Sigmoid colon (tissue), 7 donors: ENCODE results near the gene GET3. TPM values are rescaled to one million over a fixed set of nuclear protein-coding genes. Genes with fewer than 3 reads are reported as not detected.

Experiments
- DNase-seq: peaks from one replicate; pipeline ENCODE4 v3.0.0-alpha.2; 2019
- H3K27ac ChIP-seq, 4 donors: fragments of 200-600 bp; sonication (generic); one replicate each; pipeline ENCODE4 v1.5.1; 2016 to 2019; ENCODE audit warnings: mild to moderate bottlenecking in 1 of 4
- H3K27me3 ChIP-seq, 3 donors: fragments of 200-600 bp; sonication (generic); one replicate each; pipeline ENCODE4 v1.5.1; 2019; ENCODE audit warnings: mild to moderate bottlenecking in 1 of 3
- H3K36me3 ChIP-seq, 4 donors: fragments of 200-600 bp; sonication (generic); one replicate each; pipeline ENCODE4 v1.5.1; 2016 to 2019
- H3K4me1 ChIP-seq, 4 donors: fragments of 200-600 bp; sonication (generic); one replicate each; pipeline ENCODE4 v1.5.1; 2017 to 2019
- H3K4me3 ChIP-seq, 4 donors: fragments of 200-600 bp; sonication (generic); one replicate each; pipeline ENCODE4 v1.5.1; 2017 to 2019; ENCODE audit warnings: mild to moderate bottlenecking in 2 of 4, moderate library complexity in 1 of 4
- H3K9me3 ChIP-seq, 4 donors: fragments of 200-600 bp in 3 of 4; sonication (generic) in 3 of 4; one replicate each; pipeline versions ENCODE4 v1.5.1 to v1.6.1; 2013 to 2019
- EP300 ChIP-seq, 4 donors: sonication (generic); formaldehyde crosslinking; IDR thresholded peaks; one replicate each; pipeline ENCODE4 v1.6.1; 2017; ENCODE audit warnings: antibody characterized with exemption in 4 of 4
- POLR2A ChIP-seq, 2 donors: fragments of 450-650 bp; IDR thresholded peaks; one replicate each; pipeline ENCODE4 v1.6.1; 2016; ENCODE audit warnings: antibody characterized with exemption in 2 of 2, mild to moderate bottlenecking in 2 of 2, moderate library complexity in 2 of 2
- POLR2AphosphoS5 ChIP-seq, 4 donors: sonication (generic); formaldehyde crosslinking; IDR thresholded peaks; one replicate each; pipeline ENCODE4 v1.6.1; 2017; ENCODE audit warnings: antibody characterized with exemption in 4 of 4
- WGBS, 2 donors: extraction: QIAGEN DNeasy Blood & Tissue Kit; methylation state at CpG; one replicate each; pipeline ENCODE4 v1.1.7; 2013; 5-methylcytosine and 5-hydroxymethylcytosine counted together
- intact Hi-C: fragments of 100-400 bp; cut with DNase I; formaldehyde crosslinking; loops from one replicate; pipeline ENCODE4 v1.15.1; 2023
- polyA plus RNA-seq, 3 donors: library from polyadenylated mRNA; stranded (reverse); fragments of 200-250 nt; gene quantifications; one replicate each; pipeline ENCODE4 v1.2.3, GENCODE V29; 2013
- total RNA-seq, 4 donors: library from RNA; depleted of rRNA; stranded (reverse); fragments of >200 nt; gene quantifications; one replicate each; pipeline ENCODE4 v1.1.0, GENCODE V29; 2016
- TF ChIP-seq, protein P1 (sequence below), 4 experiments: fragments of 450-650 bp in 3 of 4; fragments of 200-600 bp in 1 of 4; IDR thresholded peaks; one replicate each; pipeline ENCODE4 v1.5.1; 2016 to 2019; ENCODE audit warnings: antibody characterized with exemption in 4 of 4, mild to moderate bottlenecking in 3 of 4, moderate library complexity in 2 of 4
- donor health status: healthy with polysubstance abuse.
- donor health status: Bipolar disorder and iron deficiency.
- donor health status: healthy.

The GET3 gene
- total and polyA plus RNA-seq, 7 donors: 34.6 to 121 (median 59.4) TPM

DNA sequence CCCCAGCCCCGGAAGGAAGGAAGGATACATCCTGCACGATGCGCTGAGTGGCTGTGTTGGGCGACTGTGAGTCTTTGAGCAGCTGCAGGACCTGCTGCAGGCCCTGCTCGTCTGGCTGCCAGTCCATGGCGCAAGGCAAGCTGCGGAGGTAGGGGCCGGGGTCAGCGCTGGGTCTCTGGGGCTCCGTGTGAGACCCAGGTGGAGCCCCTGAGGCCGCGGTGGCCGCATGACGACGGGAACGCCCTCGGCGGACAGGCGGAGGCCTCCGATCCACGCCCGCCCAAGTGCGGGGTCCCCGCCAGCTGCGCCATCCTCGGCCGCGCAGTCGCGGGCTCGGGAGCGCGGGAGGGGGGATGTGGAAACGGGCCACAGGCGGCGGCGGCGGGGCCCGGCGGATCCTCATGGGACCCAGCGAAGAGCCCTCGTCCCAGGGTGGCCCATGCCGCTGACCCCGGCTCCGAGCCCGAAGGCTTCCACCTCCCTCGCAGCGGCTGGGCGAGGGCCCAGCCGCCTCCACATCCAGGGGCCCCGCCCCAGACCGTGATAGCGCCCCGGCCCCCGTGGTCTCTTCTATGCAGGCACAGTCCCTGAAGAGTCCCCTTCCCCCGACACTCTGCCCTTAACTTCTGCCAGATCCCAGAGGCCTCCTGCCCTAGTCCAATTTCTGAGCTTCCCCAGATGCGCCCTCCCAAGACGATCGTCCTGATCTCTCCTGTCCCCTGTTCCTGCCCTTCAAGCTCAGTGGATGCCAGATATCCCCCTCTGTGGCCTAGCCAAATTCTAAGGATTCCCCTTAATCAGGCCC lies 16.2 kb upstream of the GET3 start:
- TF ChIP-seq EP300 (IDR thresholded peaks at IDR 0.05): no peak
- no peak for TF ChIP-seq POLR2A (IDR thresholded peaks at IDR 0.05)
- TF ChIP-seq POLR2AphosphoS5 (IDR thresholded peaks at IDR 0.05): no peak
- TF ChIP-seq, protein P1, sequence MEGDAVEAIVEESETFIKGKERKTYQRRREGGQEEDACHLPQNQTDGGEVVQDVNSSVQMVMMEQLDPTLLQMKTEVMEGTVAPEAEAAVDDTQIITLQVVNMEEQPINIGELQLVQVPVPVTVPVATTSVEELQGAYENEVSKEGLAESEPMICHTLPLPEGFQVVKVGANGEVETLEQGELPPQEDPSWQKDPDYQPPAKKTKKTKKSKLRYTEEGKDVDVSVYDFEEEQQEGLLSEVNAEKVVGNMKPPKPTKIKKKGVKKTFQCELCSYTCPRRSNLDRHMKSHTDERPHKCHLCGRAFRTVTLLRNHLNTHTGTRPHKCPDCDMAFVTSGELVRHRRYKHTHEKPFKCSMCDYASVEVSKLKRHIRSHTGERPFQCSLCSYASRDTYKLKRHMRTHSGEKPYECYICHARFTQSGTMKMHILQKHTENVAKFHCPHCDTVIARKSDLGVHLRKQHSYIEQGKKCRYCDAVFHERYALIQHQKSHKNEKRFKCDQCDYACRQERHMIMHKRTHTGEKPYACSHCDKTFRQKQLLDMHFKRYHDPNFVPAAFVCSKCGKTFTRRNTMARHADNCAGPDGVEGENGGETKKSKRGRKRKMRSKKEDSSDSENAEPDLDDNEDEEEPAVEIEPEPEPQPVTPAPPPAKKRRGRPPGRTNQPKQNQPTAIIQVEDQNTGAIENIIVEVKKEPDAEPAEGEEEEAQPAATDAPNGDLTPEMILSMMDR (IDR thresholded peaks at IDR 0.05): no peak
- intact Hi-C loops: no loop called here
- H3K27ac ChIP-seq: peak overlapping the region; percentile 93 to 98 (median 95)
- H3K27me3 ChIP-seq: no peaks in the 10 kb centered on the region
- peak overlapping the region; percentile 54 to 98 (median 77) for H3K4me3 ChIP-seq
- no peak for DNase-seq
- WGBS, 2 donors: 13% methylated on average over 59 of the region's 59 CpGs
- H3K36me3 ChIP-seq: peaks cover 7 to 33% (median 11%) of the 10 kb centered on the region in 4 donors
- peaks cover 0 to 49% (median 44%) of the 10 kb centered on the region in 4 donors for H3K4me1 ChIP-seq
- no peaks in the 10 kb centered on the region for H3K9me3 ChIP-seq

DNA sequence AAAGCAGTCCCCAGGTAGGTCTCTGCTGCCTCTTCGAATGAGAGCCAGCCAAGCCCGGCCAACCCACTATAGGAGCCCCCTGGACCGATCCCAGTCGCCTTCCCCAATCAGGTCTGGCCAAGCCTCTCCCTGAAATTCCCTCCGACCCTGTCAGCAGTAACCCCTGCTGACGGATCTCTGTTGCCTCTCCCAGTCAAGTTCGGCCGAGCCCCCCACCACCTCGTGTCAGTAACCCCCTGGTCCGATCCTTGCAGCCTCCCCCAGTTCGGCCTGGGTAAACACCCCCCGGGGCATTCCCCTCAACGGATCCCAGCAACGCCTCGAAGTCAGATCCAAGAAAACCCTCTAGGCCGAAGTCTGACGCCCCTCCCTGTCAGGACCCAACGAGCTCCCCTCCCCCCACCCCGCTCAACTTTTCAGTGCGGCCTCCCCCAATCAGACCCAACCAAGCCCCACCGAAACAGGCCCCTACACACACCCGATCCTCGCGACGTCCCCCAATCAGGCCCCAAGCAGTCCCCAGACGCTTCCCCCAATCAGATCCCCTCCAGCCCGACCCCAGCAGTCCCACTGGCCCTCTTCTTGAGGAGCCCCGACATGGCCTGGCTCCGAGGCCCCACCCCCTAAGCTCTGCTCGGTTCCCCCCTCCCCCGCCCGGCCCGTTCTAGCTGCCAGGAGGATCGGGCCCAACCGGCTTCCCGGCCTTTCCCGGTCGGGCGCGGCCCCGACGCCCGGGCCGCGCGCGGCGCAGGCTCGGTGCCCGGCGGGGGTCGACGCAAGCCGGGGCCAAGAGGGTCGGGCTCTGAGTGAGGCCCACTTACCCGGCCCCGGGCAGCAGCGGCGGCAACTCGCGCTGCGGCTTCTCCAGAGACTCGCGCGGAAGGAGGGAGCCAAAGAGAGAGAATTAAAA lies 15.4 kb upstream of the GET3 start:
- H3K4me3 ChIP-seq: peak overlapping the region; percentile 54 to 98 (median 77)
- DNase-seq: peak; percentile 90
- 0 to 1% methylated on average over 65 of the region's 65 CpGs for WGBS, 2 donors
- intact Hi-C loops: loop anchor here (2.0 kb wide), 1 partner anchor 41 kb away; the partner anchor contains the start of gene DHPS
- TF ChIP-seq, protein P1 (IDR thresholded peaks at IDR 0.05): no peak
- no peaks in the 10 kb centered on the region for H3K27me3 ChIP-seq
- H3K9me3 ChIP-seq: no peaks in the 10 kb centered on the region
- H3K36me3 ChIP-seq: peaks cover under 1 to 24% (median 11%) of the 10 kb centered on the region in 4 donors
- H3K27ac ChIP-seq: peak overlapping the region; percentile 93 to 98 (median 95)
- H3K4me1 ChIP-seq: peaks cover 0 to 49% (median 44%) of the 10 kb centered on the region in 4 donors

DNA sequence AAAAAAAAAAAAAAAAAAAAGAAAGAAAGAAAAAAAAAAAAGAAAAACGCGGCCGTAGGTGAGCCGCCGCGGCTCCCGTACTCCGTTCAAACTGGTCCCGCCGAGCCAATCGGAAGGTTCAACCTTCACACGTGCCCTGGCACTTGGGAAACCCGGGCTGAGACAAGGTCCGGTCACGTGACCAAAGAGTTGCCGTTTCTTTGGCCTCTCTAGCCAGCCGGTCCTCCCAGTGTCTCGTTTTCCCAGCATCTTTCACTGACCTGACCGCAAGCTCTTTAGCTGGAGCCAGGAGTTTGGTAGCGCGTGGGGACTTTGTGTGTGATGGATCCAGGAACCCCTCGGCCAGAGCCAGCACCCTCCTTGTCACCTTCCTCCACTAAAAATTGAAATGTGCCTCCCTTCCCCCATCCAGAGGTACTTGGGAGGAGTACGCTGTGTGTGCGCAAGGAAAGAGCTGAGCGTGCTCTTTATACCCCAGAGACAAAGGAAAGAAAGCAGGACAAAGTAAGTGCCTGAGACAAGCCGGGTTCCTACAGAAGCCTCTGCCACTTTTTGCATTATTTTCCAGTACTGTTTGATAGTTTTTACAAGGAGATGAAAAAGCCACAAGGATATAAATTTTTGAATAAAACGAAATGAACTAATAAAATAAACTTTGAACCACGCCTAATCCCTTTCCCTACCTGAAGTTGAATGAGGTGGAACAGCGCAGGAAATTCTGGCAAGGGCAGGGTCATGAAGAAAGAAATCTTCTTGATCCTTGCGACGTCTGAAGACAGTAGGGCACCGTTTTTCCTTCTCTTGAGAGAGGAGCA lies 14.5 kb upstream of the GET3 start:
- DNase-seq: peak; percentile 99
- H3K36me3 ChIP-seq: peaks cover 0 to 18% (median 9%) of the 10 kb centered on the region in 4 donors
- H3K27ac ChIP-seq: peak overlapping the region; percentile 93 to 98 (median 95)
- no peaks in the 10 kb centered on the region for H3K27me3 ChIP-seq
- H3K4me1 ChIP-seq: peaks cover 0 to 49% (median 44%) of the 10 kb centered on the region in 4 donors
- peak in 1 of 4 donors; percentile 13 for TF ChIP-seq EP300 (IDR thresholded peaks at IDR 0.05)
- TF ChIP-seq POLR2A (IDR thresholded peaks at IDR 0.05): peak in 1 of 2 donors; percentile 39
- TF ChIP-seq, protein P1 (IDR thresholded peaks at IDR 0.05): no peak
- peak; percentile 51 to 83 (median 74) for TF ChIP-seq POLR2AphosphoS5 (IDR thresholded peaks at IDR 0.05)
- 0 to 1% methylated on average over 32 of the region's 32 CpGs for WGBS, 2 donors
- peak overlapping the region; percentile 54 to 98 (median 77) for H3K4me3 ChIP-seq
- no peaks in the 10 kb centered on the region for H3K9me3 ChIP-seq
- intact Hi-C loops: loop anchor here (2.0 kb wide), 1 partner anchor 42 kb away; the partner anchor contains the start of gene DHPS

DNA sequence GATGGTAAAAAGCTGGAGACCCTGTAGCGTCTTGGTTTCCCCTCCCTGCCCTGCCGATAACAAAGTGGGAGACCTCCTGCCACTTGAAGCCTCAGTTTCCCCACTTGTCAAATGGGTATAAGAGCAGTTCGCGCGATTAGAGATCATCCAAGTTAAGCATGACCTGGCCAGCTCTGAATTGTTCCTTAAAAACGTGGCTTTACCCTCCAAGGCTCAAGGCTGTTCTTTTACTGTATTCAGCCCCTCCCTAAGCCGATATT lies 14.0 kb upstream of the GET3 start:
- Histone ChIP-seq H3K9me3 (no peaks in the 10 kb centered on the region), H3K27ac (peak overlapping the region; percentile 93 to 98 (median 95)), H3K4me1 (peaks cover 0 to 49% (median 44%) of the 10 kb centered on the region in 4 donors), H3K27me3 (no peaks in the 10 kb centered on the region), H3K4me3 (peak overlapping the region; percentile 54 to 98 (median 77)), H3K36me3 (peaks cover 0 to 18% (median 6%) of the 10 kb centered on the region in 4 donors)
- intact Hi-C loops: loop anchor here (2.0 kb wide), 1 partner anchor 43 kb away; the partner anchor contains the start of gene DHPS
- DNase-seq: no peak
- TF ChIP-seq POLR2AphosphoS5 (IDR thresholded peaks at IDR 0.05) (no peak), EP300 (IDR thresholded peaks at IDR 0.05) (no peak), POLR2A (IDR thresholded peaks at IDR 0.05) (no peak)
- TF ChIP-seq, protein P1 (IDR thresholded peaks at IDR 0.05): no peak
- WGBS, 2 donors: 1% methylated on average over 7 of the region's 7 CpGs
